Endothelial cell (in vitro differentiated cells): Measurements from ENCODE around the gene GNG12. TPM values are rescaled to one million over a fixed set of nuclear protein-coding genes. Genes with fewer than 3 reads are reported as not detected.

Source experiments
- DNase-seq: peaks from one replicate; pipeline ENCODE4 v3.0.0; 2021; ENCODE audit warnings: low spot score
- H3K27ac Mint-ChIP-seq: one replicate; pipeline ENCODE4 v1.8.0; 2021; ENCODE audit warnings: mixed read lengths, inconsistent platforms; ENCODE audit not compliant: unreplicated experiment
- H3K27me3 Mint-ChIP-seq: one replicate; pipeline ENCODE4 v1.8.0; 2021; ENCODE audit warnings: mild to moderate bottlenecking, moderate library complexity, mixed read lengths, inconsistent platforms; ENCODE audit not compliant: unreplicated experiment
- H3K36me3 Mint-ChIP-seq: one replicate; pipeline ENCODE4 v1.8.0; 2021; ENCODE audit warnings: mild to moderate bottlenecking, low read depth, mixed read lengths, inconsistent platforms; ENCODE audit not compliant: unreplicated experiment
- H3K4me1 Mint-ChIP-seq: one replicate; pipeline ENCODE4 v1.8.0; 2021; ENCODE audit warnings: mild to moderate bottlenecking, mixed read lengths, inconsistent platforms; ENCODE audit not compliant: unreplicated experiment
- H3K4me3 Mint-ChIP-seq: one replicate; pipeline ENCODE4 v1.8.0; 2021; ENCODE audit warnings: mild to moderate bottlenecking, mixed read lengths, inconsistent platforms; ENCODE audit not compliant: unreplicated experiment
- H3K9me3 Mint-ChIP-seq: one replicate; pipeline ENCODE4 v1.8.0; 2021; ENCODE audit warnings: mixed read lengths, inconsistent platforms; ENCODE audit not compliant: unreplicated experiment
- CTCF ChIP-seq: fragments of 200-600 bp; sonication (generic); IDR thresholded peaks from one replicate; pipeline ENCODE4 v1.5.0; 2021; ENCODE audit warnings: antibody characterized with exemption; ENCODE audit not compliant: unreplicated experiment
- total RNA-seq: library from RNA; stranded (reverse); fragmentation: NEBNext Ultra II Directional; extraction: Animal tissue kit (Norgen Biotek cat#: 25700); gene quantifications from one replicate; pipeline ENCODE4 v1.2.1, GENCODE V29; 2021; ENCODE audit not compliant: unreplicated experiment

The GNG12 gene
- total RNA-seq, 1 donor from 2014 or later, result 26.2 TPM

GRCh38 chr1:67729872-67730271 is 103.4 kb downstream of the GNG12 start:
- Mint-ChIP-seq H3K4me1 (peaks cover 21% of the 10 kb centered on the region), H3K9me3 (no peaks in the 10 kb centered on the region), H3K27ac (no peak overlapping the region), H3K36me3 (no peaks in the 10 kb centered on the region), H3K4me3 (no peak overlapping the region), H3K27me3 (peaks cover 2% of the 10 kb centered on the region)
- TF ChIP-seq CTCF, result no peak
- no peak for DNase-seq

- TF ChIP-seq CTCF, result no peak
- no peaks in the 10 kb centered on the region for H3K9me3 Mint-ChIP-seq
- peaks cover 2% of the 10 kb centered on the region for H3K4me1 Mint-ChIP-seq
- no peak overlapping the region for H3K27ac Mint-ChIP-seq
- no peak for DNase-seq
- H3K36me3 Mint-ChIP-seq, result no peaks in the 10 kb centered on the region
- no peak overlapping the region for H3K4me3 Mint-ChIP-seq
- H3K27me3 Mint-ChIP-seq, result peaks cover 2% of the 10 kb centered on the region
These were observed 107.0 kb downstream of the GNG12 start for GRCh38 chr1:67726224-67726623.

GRCh38 chr1:67724928-67725560 is 108.2 kb downstream of the GNG12 start:
- TF ChIP-seq CTCF, result no peak
- Mint-ChIP-seq H3K27me3 (peaks cover 2% of the 10 kb centered on the region), H3K36me3 (no peaks in the 10 kb centered on the region), H3K9me3 (no peaks in the 10 kb centered on the region), H3K4me3 (no peak overlapping the region), H3K4me1 (peaks cover 9% of the 10 kb centered on the region), H3K27ac (no peak overlapping the region)
- DNase-seq, result no peak

- H3K4me3 Mint-ChIP-seq, result no peak overlapping the region
- TF ChIP-seq CTCF, result no peak
- H3K27ac Mint-ChIP-seq, result no peak overlapping the region
- H3K4me1 Mint-ChIP-seq, result peaks cover 15% of the 10 kb centered on the region
- H3K27me3 Mint-ChIP-seq, result peaks cover 2% of the 10 kb centered on the region
- H3K9me3 Mint-ChIP-seq, result no peaks in the 10 kb centered on the region
- no peak for DNase-seq
- H3K36me3 Mint-ChIP-seq, result no peaks in the 10 kb centered on the region
These were observed 109.6 kb downstream of the GNG12 start for GRCh38 chr1:67723620-67724019.

GRCh38 chr1:67723126-67723525 is 110.1 kb downstream of the GNG12 start:
- no peaks in the 10 kb centered on the region for H3K27me3 Mint-ChIP-seq
- H3K9me3 Mint-ChIP-seq, result no peaks in the 10 kb centered on the region
- no peak for DNase-seq
- H3K4me3 Mint-ChIP-seq, result no peak overlapping the region
- TF ChIP-seq CTCF, result no peak
- no peak overlapping the region for H3K27ac Mint-ChIP-seq
- peaks cover 15% of the 10 kb centered on the region for H3K4me1 Mint-ChIP-seq
- H3K36me3 Mint-ChIP-seq, result no peaks in the 10 kb centered on the region
